Measurements from ENCODE around the gene LYPLA2.

LYPLA2 gene

GRCh38 chr1:23748016-23748415, 42.9 kb upstream of the LYPLA2 start:
- no peak overlapping the region for H3K27ac ChIP-seq
- DNase-seq (ENCODE audit: low spot score): no peak
- ChIA-PET CTCF (no interaction called here), POLR2A (ENCODE audit: low non-redundant PET) (interaction anchor here (0.6 kb wide), 1 partner anchor 156 kb away, joined by 3 read pairs; no protein-coding TSS in a partner anchor)
- TF ChIP-seq CTCF (conservative IDR thresholded peaks at IDR 0.05; ENCODE audit: low read depth): no peak

GRCh38 chr1:23751050-23751814, 39.7 kb upstream of the LYPLA2 start:
- peak overlapping the region; percentile 9 for H3K27ac ChIP-seq
- ChIA-PET POLR2A (ENCODE audit: low non-redundant PET) (no interaction called here), CTCF (interaction anchor here (0.6 kb wide), 1 partner anchor 184 kb away, joined by 3 read pairs; no protein-coding TSS in a partner anchor)
- peak; percentile 62 for TF ChIP-seq CTCF (conservative IDR thresholded peaks at IDR 0.05; ENCODE audit: low read depth)
- DNase-seq (ENCODE audit: low spot score): peak; percentile 26

- POLR2A ChIA-PET (ENCODE audit: low non-redundant PET): no interaction called here
- CTCF ChIA-PET: interaction anchor here (0.6 kb wide), 1 partner anchor 185 kb away, joined by 3 read pairs; no protein-coding TSS in a partner anchor
- no peak overlapping the region for H3K27ac ChIP-seq
- DNase-seq (ENCODE audit: low spot score): no peak
- TF ChIP-seq CTCF (conservative IDR thresholded peaks at IDR 0.05; ENCODE audit: low read depth): no peak
Observed at GRCh38 chr1:23751815-23752200, 39.1 kb upstream of the LYPLA2 start.

GRCh38 chr1:23752909-23753308, 38.0 kb upstream of the LYPLA2 start:
- ChIA-PET CTCF (no interaction called here), POLR2A (ENCODE audit: low non-redundant PET) (no interaction called here)
- no peak overlapping the region for H3K27ac ChIP-seq
- TF ChIP-seq CTCF (conservative IDR thresholded peaks at IDR 0.05; ENCODE audit: low read depth): no peak
- no peak for DNase-seq (ENCODE audit: low spot score)

GRCh38 chr1:23756676-23757075, 34.3 kb upstream of the LYPLA2 start:
- no peak for TF ChIP-seq CTCF (conservative IDR thresholded peaks at IDR 0.05; ENCODE audit: low read depth)
- H3K27ac ChIP-seq: no peak overlapping the region
- DNase-seq (ENCODE audit: low spot score): peak; percentile 12
- ChIA-PET CTCF (no interaction called here), POLR2A (ENCODE audit: low non-redundant PET) (no interaction called here)

- no peak overlapping the region for H3K27ac ChIP-seq
- POLR2A ChIA-PET (ENCODE audit: low non-redundant PET): interaction anchor here (0.7 kb wide), 1 partner anchor 199 kb away, joined by 4 read pairs; no protein-coding TSS in a partner anchor
Observed at GRCh38 chr1:23757812-23758211, 33.1 kb upstream of the LYPLA2 start.

More at GRCh38 chr1:23757812-23758211, 33.1 kb upstream of the LYPLA2 start:
- CTCF ChIA-PET: interaction anchor here (0.6 to 0.8 kb wide), 2 partner anchors 36 to 159 kb away, joined by 3 to 5 read pairs; no protein-coding TSS in a partner anchor
- no peak for DNase-seq (ENCODE audit: low spot score)
- TF ChIP-seq CTCF (conservative IDR thresholded peaks at IDR 0.05; ENCODE audit: low read depth): no peak
